ENCODE results near the gene TRPC6.

TRPC6 gene

GRCh38 chr11:101586965-101587364 lies 3.2 kb upstream of the TRPC6 start:
- DNase-seq (ENCODE audit: low read depth): no peak
- TF ChIP-seq, protein P1, sequence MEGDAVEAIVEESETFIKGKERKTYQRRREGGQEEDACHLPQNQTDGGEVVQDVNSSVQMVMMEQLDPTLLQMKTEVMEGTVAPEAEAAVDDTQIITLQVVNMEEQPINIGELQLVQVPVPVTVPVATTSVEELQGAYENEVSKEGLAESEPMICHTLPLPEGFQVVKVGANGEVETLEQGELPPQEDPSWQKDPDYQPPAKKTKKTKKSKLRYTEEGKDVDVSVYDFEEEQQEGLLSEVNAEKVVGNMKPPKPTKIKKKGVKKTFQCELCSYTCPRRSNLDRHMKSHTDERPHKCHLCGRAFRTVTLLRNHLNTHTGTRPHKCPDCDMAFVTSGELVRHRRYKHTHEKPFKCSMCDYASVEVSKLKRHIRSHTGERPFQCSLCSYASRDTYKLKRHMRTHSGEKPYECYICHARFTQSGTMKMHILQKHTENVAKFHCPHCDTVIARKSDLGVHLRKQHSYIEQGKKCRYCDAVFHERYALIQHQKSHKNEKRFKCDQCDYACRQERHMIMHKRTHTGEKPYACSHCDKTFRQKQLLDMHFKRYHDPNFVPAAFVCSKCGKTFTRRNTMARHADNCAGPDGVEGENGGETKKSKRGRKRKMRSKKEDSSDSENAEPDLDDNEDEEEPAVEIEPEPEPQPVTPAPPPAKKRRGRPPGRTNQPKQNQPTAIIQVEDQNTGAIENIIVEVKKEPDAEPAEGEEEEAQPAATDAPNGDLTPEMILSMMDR (conservative IDR thresholded peaks at IDR 0.05; ENCODE audit: low read depth, low read length): no peak
- H3K4me3 ChIP-seq (ENCODE audit: low read depth, low read length): no peak overlapping the region

DNA sequence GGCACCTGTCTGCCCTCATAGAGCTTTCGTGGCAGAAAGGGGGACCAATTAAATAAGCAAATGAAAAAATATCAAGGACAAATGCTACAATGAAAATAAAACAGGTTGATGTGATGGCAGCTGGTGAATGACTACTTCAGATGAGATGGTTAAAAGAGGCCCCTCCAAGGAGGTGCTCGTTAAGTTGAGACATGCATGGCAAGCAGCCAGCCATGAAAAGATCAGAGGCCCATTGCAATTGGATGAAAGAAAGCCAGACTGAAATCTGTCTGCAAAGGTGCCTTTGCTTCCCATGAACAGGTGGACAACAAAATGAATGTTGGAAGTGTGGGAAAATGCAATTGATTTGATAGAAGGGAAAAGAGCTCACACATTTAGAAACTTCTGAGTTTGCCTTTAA lies 848 bp upstream of the TRPC6 start:
- H3K4me3 ChIP-seq (ENCODE audit: low read depth, low read length): no peak overlapping the region
- no peak for DNase-seq (ENCODE audit: low read depth)
- TF ChIP-seq, protein P1 (conservative IDR thresholded peaks at IDR 0.05; ENCODE audit: low read depth, low read length): no peak

GRCh38 chr11:101584129-101584515 lies 315 bp upstream of the TRPC6 start:
- H3K4me3 ChIP-seq (ENCODE audit: low read depth, low read length): no peak overlapping the region
- TF ChIP-seq, protein P1 (conservative IDR thresholded peaks at IDR 0.05; ENCODE audit: low read depth, low read length): no peak
- DNase-seq (ENCODE audit: low read depth): no peak

DNA sequence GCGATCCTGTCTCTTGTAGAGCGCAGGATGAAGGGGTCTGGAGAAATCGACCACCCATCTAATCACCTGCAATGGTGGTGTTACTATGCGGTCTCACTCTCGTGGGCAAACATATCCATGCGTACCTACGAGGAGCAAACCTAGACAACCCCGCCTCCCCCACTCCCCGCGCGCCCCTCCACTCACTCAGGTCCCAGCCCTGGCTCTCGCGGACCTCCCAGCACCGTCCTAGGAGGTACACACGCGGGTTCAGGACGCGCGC lies 887 bp downstream of the TRPC6 start:
- DNase-seq (ENCODE audit: low read depth): no peak
- TF ChIP-seq, protein P1 (conservative IDR thresholded peaks at IDR 0.05; ENCODE audit: low read depth, low read length): no peak
- peak overlapping the region; percentile 17 for H3K4me3 ChIP-seq (ENCODE audit: low read depth, low read length)

GRCh38 chr11:101582236-101582988 lies 1.4 kb downstream of the TRPC6 start:
- TF ChIP-seq, protein P1 (conservative IDR thresholded peaks at IDR 0.05; ENCODE audit: low read depth, low read length): no peak
- DNase-seq (ENCODE audit: low read depth): no peak
- no peak overlapping the region for H3K4me3 ChIP-seq (ENCODE audit: low read depth, low read length)

GRCh38 chr11:101577461-101577860 lies 6.3 kb downstream of the TRPC6 start:
- no peak for DNase-seq (ENCODE audit: low read depth)
- TF ChIP-seq, protein P1 (conservative IDR thresholded peaks at IDR 0.05; ENCODE audit: low read depth, low read length): no peak
- no peak overlapping the region for H3K4me3 ChIP-seq (ENCODE audit: low read depth, low read length)

DNA sequence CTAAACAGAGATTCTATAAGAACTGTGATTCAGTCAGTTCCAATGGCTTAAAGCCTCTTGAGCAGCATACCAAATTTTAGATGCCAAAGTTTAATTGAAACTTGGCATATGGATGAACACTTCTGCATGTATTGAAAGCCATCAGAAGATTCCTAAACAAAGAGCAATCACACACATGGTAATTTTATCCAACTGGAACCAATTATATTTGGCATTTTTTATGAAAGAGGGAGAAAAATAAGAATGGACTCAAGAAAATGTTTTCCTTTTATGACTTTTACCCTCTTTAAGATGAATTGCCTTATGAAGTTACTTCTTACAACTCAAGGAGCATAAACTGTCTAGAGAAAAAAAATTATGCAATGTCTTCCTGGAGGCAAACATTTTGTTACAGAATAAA lies 7.4 kb downstream of the TRPC6 start:
- TF ChIP-seq, protein P1 (conservative IDR thresholded peaks at IDR 0.05; ENCODE audit: low read depth, low read length): no peak
- no peak for DNase-seq (ENCODE audit: low read depth)
- H3K4me3 ChIP-seq (ENCODE audit: low read depth, low read length): no peak overlapping the region
